Panc1 (cell line): Measurements from ENCODE around the gene UNC13C.

Experiments used
- CTCF ChIP-seq: fragments of 450-650 bp; IDR thresholded peaks from 2 replicates; pipeline ENCODE4 v1.5.1; 2017; ENCODE audit warnings: mild to moderate bottlenecking
- POLR2AphosphoS5 ChIP-seq: IDR thresholded peaks from 2 replicates; pipeline ENCODE4 v1.6.1; 2012; ENCODE audit warnings: mild to moderate bottlenecking, low read depth, low read length, moderate library complexity
- REST ChIP-seq, 2 experiments: IDR thresholded peaks; 2 replicates each; pipeline ENCODE4 v1.6.1; 2011 to 2012; ENCODE audit warnings: low read depth in 2 of 2, control low read depth in 1 of 2, low read length in 1 of 2, mild to moderate bottlenecking in 1 of 2, moderate library complexity in 1 of 2; ENCODE audit not compliant: insufficient read depth in 1 of 2
- SIN3A ChIP-seq: IDR thresholded peaks from 2 replicates; pipeline ENCODE4 v1.6.1; 2012; ENCODE audit warnings: low read depth, mild to moderate bottlenecking, low read length, moderate library complexity, borderline replicate concordance; ENCODE audit not compliant: insufficient read depth
- TCF7L2 ChIP-seq: IDR thresholded peaks from 2 replicates; pipeline ENCODE4 v1.6.1; 2011; ENCODE audit warnings: mild to moderate bottlenecking, low read depth, low read length, inconsistent platforms

- TF ChIP-seq REST (IDR thresholded peaks at IDR 0.05; ENCODE audit: insufficient read depth in 1 of 2, low read depth in 2 of 2, low read length in 1 of 2): no peak
- no peak for TF ChIP-seq CTCF
- no peak for TF ChIP-seq SIN3A
- no peak for TF ChIP-seq POLR2AphosphoS5
- no peak for TF ChIP-seq TCF7L2
These were observed 219.8 kb downstream of the UNC13C start for GRCh38 chr15:54197995-54198394.
